Measurements from ENCODE around the gene AOAH.
"Not testable (repeated sequence)": the region's sequence is repeated elsewhere in the genome, so short reads cannot be mapped to it uniquely, and the experiment has no call there.

Gene AOAH

GRCh38 chr7:36736899-36737211 is 12.6 kb upstream of the AOAH start:
- no peak for DNase-seq

DNA sequence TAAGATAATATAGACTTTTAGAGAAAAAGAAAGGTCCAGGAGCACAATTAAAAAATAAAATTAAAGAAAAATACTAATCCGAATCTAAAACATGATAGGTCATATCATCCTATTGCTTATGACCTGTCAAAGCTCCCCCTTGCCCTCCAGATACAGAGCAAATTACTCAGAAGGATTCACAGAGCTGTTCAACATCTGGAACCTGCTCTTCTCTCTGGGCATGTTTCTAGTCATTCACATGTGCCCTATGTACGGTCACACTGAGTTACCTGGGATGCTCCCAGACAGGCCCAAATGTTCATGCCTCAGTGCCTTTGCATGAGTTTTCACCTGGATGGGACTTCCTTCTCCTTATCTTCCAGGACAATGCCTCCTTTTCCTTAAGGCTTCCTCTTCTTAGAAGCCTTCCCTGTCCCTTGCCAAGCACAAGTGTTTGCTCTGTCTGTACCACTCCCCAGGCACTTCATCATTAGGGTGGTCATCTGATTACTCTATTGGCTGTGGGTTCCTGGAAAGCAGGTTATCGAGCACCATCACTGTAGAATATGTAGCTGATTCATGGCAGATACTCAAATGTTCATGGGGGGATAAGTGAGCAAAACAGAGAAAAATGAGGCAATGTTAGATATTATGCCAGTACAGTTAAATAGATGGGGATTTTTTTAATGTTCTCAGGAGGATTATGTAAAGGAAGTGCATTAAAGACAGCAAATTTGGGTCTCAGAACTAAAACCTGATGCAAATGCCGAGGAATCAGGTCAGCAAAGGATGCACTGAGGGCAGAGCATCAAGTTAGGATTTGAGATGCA is 12.0 kb upstream of the AOAH start:
- DNase-seq = no peak

GRCh38 chr7:36735172-36735571 is 10.9 kb upstream of the AOAH start:
- DNase-seq = no peak

DNA sequence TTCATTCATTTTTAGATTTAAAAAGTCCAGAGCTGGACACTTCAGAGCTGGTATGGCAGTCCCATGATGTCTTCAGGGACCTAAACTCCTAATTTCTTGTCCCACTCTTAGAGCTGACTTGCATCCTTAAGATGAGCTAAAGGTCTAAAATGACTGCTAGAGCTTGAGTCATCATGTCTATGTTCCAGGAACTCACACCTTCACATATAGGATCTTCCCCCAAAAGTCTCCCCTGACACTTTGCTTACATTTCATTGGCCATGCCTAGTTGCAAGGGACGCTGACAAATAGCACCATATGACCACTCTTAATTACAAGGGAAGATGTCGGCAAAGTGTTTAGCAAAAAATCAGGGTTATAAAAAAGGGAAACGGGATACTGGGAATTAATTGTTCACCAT is 10.4 kb upstream of the AOAH start:
- no peak for DNase-seq

GRCh38 chr7:36733411-36733810 is 9.1 kb upstream of the AOAH start:
- no peak for DNase-seq

DNA sequence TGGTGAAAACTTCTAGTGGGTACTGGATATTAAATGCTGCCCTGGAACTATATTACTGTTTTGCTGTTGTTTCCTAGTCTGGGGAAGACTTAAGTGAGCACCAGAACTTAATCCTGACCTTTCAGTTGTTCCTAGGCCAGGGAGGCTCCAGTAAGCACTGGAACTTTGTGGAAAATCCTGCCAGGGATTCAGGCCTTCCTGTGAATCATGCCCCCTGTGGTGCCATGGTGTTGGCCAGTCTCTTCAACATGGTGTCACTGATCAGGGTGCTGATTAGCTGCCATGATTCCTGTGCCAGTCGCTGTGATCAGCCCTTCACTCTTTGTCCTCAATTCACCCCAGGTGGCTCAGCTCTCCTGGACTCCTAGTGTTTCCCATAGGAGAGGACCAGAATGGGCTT is 8.5 kb upstream of the AOAH start:
- no peak for DNase-seq

- DNase-seq = no peak
These were observed 5.8 kb upstream of the AOAH start for GRCh38 chr7:36730046-36730445.

GRCh38 chr7:36728143-36728542 is 3.8 kb upstream of the AOAH start:
- no peak for DNase-seq

DNA sequence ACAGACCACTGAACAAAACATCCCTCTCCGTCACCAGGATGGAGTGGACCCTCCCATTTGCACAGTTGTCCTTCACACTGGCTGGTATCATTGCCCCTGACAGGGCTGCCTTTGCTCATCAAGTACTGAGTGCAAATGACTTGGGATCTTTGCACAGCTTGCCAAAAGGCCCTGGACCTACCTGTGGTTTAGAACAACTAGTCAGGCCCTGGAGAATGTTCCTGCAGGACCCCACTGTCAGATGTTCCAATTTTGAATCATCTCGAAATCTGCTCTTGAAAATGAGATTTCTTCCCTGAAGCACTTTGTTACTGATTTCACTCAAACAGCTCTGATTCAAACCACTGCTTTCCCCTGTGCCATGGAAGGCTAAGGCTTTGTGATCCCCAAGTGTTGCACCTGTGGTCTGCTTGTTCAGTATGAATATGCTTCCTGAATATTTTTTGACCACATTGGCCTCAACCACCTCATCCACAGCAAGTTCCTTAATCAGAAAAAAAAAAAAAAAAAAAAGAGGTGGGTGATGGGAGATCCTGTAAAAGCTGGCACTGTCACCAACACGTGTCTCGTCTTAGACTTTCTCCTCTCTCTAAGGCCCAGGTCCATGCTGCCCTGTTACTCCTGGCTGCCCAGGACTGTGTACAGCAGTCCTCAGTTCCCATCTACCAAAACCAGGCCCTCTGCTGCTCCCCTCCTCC is 2.7 kb upstream of the AOAH start:
- DNase-seq = peak; percentile 57

GRCh38 chr7:36726311-36726710 is 2.0 kb upstream of the AOAH start:
- peak; percentile 58 for DNase-seq

GRCh38 chr7:36724996-36725395 is 702 bp upstream of the AOAH start:
- DNase-seq = no peak

- no peak for DNase-seq
These were observed 1.0 kb downstream of the AOAH start for GRCh38 chr7:36723291-36723690.

- no peak for DNase-seq
These were observed 5.1 kb downstream of the AOAH start for GRCh38 chr7:36719083-36719632.

DNA sequence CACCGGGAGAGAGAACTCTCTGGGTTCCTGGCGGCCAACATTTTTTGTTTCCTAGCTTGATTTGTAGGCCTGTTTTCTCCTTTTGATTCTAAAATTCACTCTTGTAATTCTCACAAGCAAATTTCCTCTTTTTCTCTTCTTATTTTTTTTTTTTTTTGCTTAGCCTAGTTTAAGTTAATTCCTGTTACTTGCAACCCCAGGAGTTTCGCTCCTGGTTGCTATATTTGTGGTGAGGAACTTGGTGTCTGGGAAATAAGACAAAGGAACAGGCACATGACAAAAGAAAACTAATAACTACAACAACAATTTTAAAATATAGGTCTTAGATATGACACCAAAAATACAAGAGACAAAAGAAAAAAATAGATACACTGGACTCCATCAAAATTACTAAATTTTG is 6.7 kb downstream of the AOAH start:
- DNase-seq = no peak

GRCh38 chr7:36716802-36717201 is 7.5 kb downstream of the AOAH start:
- not testable (repeated sequence) for DNase-seq

- no peak for DNase-seq
These were observed 12.3 kb downstream of the AOAH start for GRCh38 chr7:36712015-36712414.

DNA sequence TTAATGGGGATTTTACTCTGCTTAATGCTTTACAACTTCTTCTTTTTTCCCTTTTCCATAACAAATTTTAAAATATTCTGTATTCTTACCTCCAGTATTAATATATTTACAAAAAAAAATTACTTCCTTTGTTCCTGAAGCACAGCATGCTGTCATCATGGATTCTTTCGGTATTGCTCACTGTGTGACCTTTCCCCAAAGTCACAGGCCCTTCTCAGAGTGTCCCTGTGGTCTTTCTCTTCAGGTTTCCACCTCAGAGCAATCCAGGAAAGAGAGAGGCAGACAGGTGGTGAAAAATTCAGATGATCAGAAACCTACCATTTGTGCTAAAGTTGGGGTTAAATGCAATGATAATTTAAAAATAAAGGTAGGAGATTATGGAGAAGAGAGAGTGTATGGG is 13.0 kb downstream of the AOAH start:
- no peak for DNase-seq

- DNase-seq = no peak
These were observed 14.0 kb downstream of the AOAH start for GRCh38 chr7:36710186-36710791.

DNA sequence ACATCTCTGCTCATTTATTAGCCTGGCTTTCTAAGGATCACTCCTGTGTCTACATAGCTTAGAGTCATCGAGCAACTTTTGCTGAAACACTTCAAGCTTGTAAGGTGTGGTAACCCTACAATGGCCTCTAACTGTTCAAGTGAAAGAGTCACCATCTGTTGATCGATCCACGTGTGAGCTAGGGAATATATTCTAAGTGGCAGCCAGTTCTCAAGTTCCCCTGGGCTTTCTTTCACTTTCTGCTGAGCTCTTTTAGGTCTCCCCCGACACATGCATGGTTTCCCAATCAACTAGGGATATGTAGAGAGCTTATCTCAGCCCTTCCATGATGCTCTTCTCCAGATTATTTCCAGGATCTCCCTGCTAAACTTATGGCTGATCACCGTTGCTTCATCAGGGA is 15.5 kb downstream of the AOAH start:
- no peak for DNase-seq

GRCh38 chr7:36707898-36708297 is 16.4 kb downstream of the AOAH start:
- DNase-seq = no peak

GRCh38 chr7:36707465-36707864 is 16.8 kb downstream of the AOAH start:
- DNase-seq = no peak

DNA sequence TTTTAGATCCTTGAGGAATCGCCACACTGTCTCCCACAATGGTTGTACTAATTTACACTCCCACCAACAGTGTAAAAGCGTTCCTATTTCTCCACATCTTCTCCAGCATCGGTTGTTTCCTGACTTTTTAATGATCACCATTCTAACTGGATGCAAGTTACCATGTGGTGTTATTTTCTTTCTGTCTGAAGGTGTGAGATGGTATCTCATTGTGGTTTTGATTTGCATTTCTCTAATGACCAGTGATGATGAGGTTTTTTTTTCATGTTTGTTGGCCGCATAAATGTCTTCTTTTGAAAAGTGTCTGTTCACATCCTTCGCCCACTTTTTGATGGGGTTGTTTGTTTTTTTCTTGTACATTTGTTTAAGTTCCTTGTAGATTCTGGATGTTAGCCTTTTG is 20.4 kb downstream of the AOAH start:
- not testable (repeated sequence) for DNase-seq

GRCh38 chr7:36692456-36692855 is 31.8 kb downstream of the AOAH start:
- no peak for DNase-seq

- no peak for DNase-seq
These were observed 32.3 kb downstream of the AOAH start for GRCh38 chr7:36691983-36692382.

Measured in stimulated activated CD8-positive, alpha-beta memory T cell treated with anti-CD3 and anti-CD28 coated beads, Interleukin-4, amount 100 ng/mL, for 48 hours (primary cell).